ENCODE results near the gene MPC1L. TPM values are rescaled to one million over a fixed set of nuclear protein-coding genes. Genes with fewer than 3 reads are reported as not detected.
"Not testable (repeated sequence)": the region's sequence is repeated elsewhere in the genome, so short reads cannot be mapped to it uniquely, and the experiment has no call there.

The MPC1L gene
- total and polyA plus RNA-seq, 9 of the 15 experiments (the other 6 are each of a cell fraction or from before 2014, with no cell fraction given): not detected

GRCh38 chrX:40582811-40583210 lies 40.4 kb upstream of the MPC1L start:
- POLR2A ChIA-PET: no interaction called here
- no peaks in the 10 kb centered on the region for H3K9me3 ChIP-seq (replicated peaks; ENCODE audit: control insufficient read depth, insufficient read depth, low read depth, low read length)
- no peak overlapping the region for H3K27ac ChIP-seq (ENCODE audit: extremely low read depth, low read depth, low read length)
- DNase-seq (ENCODE audit: extremely low read depth in 1 of 4, low spot score in 3 of 4) (no peak), FAIRE-seq (no peak), ATAC-seq (no peak)
- H3K4me2 ChIP-seq (ENCODE audit: insufficient read depth, low read length): no peak overlapping the region
- CTCF ChIA-PET (ENCODE audit: low intra/inter-chr PET ratio): no interaction called here
- H2AFZ ChIP-seq (ENCODE audit: low read depth, low read length): no peak overlapping the region
- H3K4me1 ChIP-seq (replicated peaks in 1 of 2; ENCODE audit: control insufficient read depth in 2 of 2, insufficient read depth in 2 of 2, low read length in 2 of 2): peaks cover 5 to 17% of the 10 kb centered on the region in 2 experiments; a peak in 3 of 5 replicates
- H3K9ac ChIP-seq (ENCODE audit: insufficient read depth in 1 of 2, low read depth in 2 of 2, low read length in 2 of 2): no peak overlapping the region
- H3K27me3 ChIP-seq (ENCODE audit: control insufficient read depth in 2 of 2, insufficient read depth in 2 of 2, low read length in 2 of 2): no peaks in the 10 kb centered on the region
- in situ Hi-C loops (cut with MboI) (no loop called here), intact Hi-C loops (cut with micrococcal nuclease) (loop anchor here (10.0 kb wide), 1 partner anchor 62 kb away; the partner anchor contains the start of gene CXorf38)
- H3K4me3 ChIP-seq: no peak overlapping the region
- TF ChIP-seq TAF7 (tag; IDR thresholded peaks at IDR 0.05): no peak
- TF ChIP-seq RFX7 (CRISPR knock-in tag; IDR thresholded peaks at IDR 0.05): no peak
- no peak for TF ChIP-seq BRF2 (IDR thresholded peaks at IDR 0.05; ENCODE audit: borderline replicate concordance, insufficient read depth, insufficient read length)
- TF ChIP-seq DNMT1 (IDR thresholded peaks at IDR 0.05): no peak
- TF ChIP-seq PYGO2 (tag; IDR thresholded peaks at IDR 0.05): no peak
- no peak for TF ChIP-seq HNRNPUL1 (IDR thresholded peaks at IDR 0.05; ENCODE audit: low read length)
- no peak for TF ChIP-seq CBFA2T2 (conservative IDR thresholded peaks at IDR 0.05)
- TF ChIP-seq ZNF354B (CRISPR knock-in tag; IDR thresholded peaks at IDR 0.05): no peak
- no peak for TF ChIP-seq HINFP (tag; conservative IDR thresholded peaks at IDR 0.05; ENCODE audit: low read depth)
- H3K9me1 ChIP-seq (ENCODE audit: control insufficient read depth, insufficient read depth, low read length): no peaks in the 10 kb centered on the region
- WGBS (ENCODE audit: insufficient coverage, low coverage, missing lambda C conversion rate): 67% methylated on average over 2 of the region's 2 CpGs
- no peaks in the 10 kb centered on the region for H3K36me3 ChIP-seq (ENCODE audit: control insufficient read depth, insufficient read depth, low read length)
- no TSS peak for BruUV-seq (replicated peaks)
- no peaks in the 10 kb centered on the region; the same call in 1 of the 2 replicates for H4K20me1 ChIP-seq (replicated peaks; ENCODE audit: control insufficient read depth, insufficient read depth, low read length)
- H3K79me2 ChIP-seq (ENCODE audit: control insufficient read depth, insufficient read depth, low read length): peaks cover 31% of the 10 kb centered on the region

GRCh38 chrX:40587623-40588022 lies 35.6 kb upstream of the MPC1L start:
- CTCF ChIA-PET (ENCODE audit: low intra/inter-chr PET ratio); H3K9me1 ChIP-seq (ENCODE audit: control insufficient read depth, insufficient read depth, low read length); H3K9me3 ChIP-seq (replicated peaks; ENCODE audit: control insufficient read depth, insufficient read depth, low read depth, low read length); ATAC-seq; H3K27me3 ChIP-seq (ENCODE audit: control insufficient read depth in 2 of 2, insufficient read depth in 2 of 2, low read length in 2 of 2); FAIRE-seq; H4K20me1 ChIP-seq (replicated peaks; ENCODE audit: control insufficient read depth, insufficient read depth, low read length); BruUV-seq (replicated peaks); H3K4me2 ChIP-seq (ENCODE audit: insufficient read depth, low read length); H3K4me1 ChIP-seq (replicated peaks in 1 of 2; ENCODE audit: control insufficient read depth in 2 of 2, insufficient read depth in 2 of 2, low read length in 2 of 2); H2AFZ ChIP-seq (ENCODE audit: low read depth, low read length); H3K9ac ChIP-seq (ENCODE audit: insufficient read depth in 1 of 2, low read depth in 2 of 2, low read length in 2 of 2); H3K4me3 ChIP-seq; POLR2A ChIA-PET; in situ Hi-C loops (cut with MboI); DNase-seq (ENCODE audit: extremely low read depth in 1 of 4, low spot score in 3 of 4); H3K27ac ChIP-seq (ENCODE audit: extremely low read depth, low read depth, low read length): not testable (repeated sequence)
- 38% methylated on average over 1 of the region's 1 CpG for WGBS (ENCODE audit: insufficient coverage, low coverage, missing lambda C conversion rate)
- peaks cover 16% of the 10 kb centered on the region for H3K79me2 ChIP-seq (ENCODE audit: control insufficient read depth, insufficient read depth, low read length)
- H3K36me3 ChIP-seq (ENCODE audit: control insufficient read depth, insufficient read depth, low read length): peaks cover 16% of the 10 kb centered on the region; the same call in 1 of the 3 replicates
- intact Hi-C loops (cut with micrococcal nuclease): loop anchor here (10.0 kb wide), 1 partner anchor 57 kb away; the partner anchor contains the start of gene CXorf38
